ENCODE data around the gene NCS1.

NCS1 gene

DNA sequence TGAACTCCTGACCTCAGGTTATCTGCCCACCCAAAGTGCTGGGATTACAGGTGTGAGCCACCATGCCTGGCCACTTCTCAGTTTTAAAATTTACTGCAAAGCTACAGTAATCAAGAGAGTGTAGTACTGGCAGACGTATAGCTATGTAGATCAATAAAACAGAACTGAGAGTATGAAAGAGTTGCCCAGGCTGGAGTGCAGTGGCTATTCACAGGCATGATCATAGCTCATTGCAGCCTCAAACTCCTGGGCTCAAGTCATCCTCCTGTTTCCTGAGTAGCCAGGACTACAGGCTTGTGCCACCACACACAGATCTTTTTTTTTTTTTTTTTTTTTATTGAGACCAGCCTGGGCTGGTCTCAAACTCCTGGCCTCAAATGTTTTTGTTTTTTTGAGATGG, 26.5 kb upstream of the NCS1 start:
- FAIRE-seq, result no peak
- no peak for DNase-seq (ENCODE audit: insufficient read length, low spot score)

DNA sequence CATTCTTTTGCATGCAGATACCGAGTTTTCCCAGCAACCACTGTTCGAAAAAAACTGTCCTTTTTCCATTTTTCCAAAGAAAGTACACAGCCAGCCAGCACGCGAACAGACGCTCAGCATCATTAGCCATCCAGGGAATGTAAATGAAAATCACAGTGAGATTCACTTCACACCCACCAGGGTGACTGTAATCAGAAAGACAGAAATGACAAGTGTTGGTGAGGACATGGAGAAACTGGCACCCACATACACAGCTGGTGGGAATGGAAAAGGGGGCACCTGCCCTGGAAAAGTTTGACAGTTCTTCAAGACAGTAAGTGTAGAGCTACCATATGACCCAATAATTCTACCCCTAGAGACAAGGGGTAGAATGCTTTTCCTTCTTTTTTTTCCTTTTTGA, 25.0 kb upstream of the NCS1 start:
- FAIRE-seq (no peak), DNase-seq (ENCODE audit: insufficient read length, low spot score) (no peak)

DNA sequence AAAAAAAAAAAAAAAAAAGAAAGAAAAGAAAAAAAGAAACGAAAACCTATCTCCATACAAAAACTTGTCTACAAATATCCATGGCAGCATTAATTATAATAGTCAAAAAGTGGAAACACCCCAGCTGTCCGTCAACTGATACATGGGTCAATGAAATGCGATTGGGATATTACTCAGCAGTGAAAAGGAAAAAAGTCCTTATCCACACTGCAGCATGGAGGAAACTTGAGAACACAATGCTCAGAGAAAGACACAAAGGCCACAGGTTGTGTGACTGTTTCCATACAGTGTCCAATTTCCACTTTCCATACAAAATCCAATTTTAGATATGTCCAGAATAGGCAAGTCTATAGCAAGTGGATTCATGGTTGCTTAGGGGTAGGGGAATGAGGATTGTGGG, 24.3 kb upstream of the NCS1 start:
- no peak for FAIRE-seq
- no peak for DNase-seq (ENCODE audit: insufficient read length, low spot score)

DNA sequence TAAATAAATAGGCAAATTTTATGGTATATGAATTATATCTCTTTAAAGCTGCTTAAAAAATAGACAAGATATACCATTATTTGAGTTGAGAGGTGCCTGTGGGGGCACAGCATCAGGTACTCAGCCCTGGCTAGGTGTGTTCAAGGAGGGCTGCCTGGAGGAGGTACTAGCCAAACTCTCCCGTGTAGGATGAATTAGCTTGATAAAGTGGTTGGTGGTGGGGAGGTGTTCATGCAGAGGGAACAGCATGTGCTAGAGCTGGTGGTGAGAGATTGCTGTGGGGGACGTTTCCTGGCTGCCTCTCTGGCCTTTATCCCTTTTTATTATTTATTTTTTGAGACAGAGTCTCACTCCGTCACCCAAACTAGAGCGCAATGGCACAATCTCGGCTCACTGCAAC, 23.2 kb upstream of the NCS1 start:
- no peak for DNase-seq (ENCODE audit: insufficient read length, low spot score)
- no peak for FAIRE-seq

DNA sequence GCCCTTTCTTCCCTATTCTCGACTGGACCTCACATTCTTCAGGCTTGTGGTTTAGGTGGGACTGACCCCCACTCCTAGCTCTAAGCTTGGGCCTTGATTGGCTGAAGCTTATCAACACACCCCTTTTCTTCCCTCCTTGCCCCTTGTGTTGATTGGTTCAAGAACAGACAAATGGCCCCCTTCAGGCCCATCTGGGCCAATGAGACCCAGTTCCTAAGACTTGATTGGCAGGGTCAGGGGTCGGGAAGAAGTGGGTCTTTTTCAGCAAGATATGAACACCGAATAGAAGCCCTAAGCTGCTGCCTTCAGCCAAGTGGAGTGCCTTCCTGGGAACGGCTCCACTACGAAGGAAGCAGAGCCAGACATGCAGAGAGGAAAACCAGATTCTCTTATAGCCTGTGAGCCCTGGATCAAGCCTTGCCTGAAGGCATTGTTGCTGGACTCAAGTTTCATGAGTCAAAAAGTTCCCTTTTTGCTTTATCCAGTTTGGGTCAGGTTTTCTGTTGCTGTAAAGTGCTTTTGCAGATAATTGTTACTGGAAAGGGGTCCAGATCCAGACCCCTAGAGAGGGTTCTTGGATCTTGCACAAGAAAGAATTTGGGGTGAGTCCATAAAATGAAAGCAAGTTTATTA, 22.4 kb upstream of the NCS1 start:
- FAIRE-seq (no peak), DNase-seq (ENCODE audit: insufficient read length, low spot score) (no peak)

DNA sequence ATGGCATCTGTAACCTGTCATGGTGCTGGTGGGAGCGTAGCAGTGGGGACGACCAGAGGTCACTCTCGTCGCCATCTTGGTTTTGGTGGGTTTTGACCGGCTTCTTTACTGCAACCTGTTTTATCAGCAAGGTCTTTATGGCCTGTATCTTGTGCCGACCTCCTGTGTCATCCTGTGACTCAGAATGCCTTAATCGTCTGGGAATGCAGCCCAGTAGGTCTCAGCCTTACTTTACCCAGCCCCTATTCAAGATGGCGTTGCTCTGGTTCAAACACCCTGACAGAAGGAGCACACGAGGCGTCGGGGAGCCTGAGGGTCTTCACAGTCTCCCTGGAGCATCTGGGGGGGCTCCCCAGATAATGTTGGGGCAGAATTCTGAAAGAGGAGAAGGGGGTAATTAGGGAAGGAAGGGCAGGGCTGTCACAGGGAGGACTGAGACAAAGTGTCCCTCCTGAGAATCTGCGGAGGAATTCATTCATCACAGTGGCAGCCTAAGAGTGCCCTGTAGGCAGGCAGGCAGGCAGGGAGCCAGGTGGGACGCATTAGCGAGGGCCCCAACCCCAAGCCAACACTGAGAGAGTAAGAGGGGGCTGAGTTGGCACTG, 21.3 kb upstream of the NCS1 start:
- no peak for DNase-seq (ENCODE audit: insufficient read length, low spot score)
- no peak for FAIRE-seq

DNA sequence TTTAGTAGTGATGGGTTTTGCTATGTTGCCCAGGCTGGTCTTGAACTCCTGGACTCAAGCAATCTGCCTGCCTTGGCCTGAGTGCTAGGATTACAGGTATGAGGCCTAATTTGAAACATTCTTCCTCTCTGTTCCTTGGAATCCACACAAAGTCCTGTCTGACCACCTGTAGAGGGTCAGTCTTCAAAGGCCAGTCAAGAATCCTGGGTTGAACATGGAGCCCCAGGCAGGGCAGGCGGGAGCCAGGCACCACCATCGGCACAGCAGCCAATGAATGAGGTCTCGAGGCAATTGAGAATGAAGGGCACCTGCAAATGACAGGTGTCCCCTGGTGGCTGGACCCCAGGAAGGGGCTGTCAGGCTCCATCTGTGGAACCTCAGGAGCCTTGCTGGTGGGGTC, 17.4 kb upstream of the NCS1 start:
- no peak for DNase-seq (ENCODE audit: insufficient read length, low spot score)

DNA sequence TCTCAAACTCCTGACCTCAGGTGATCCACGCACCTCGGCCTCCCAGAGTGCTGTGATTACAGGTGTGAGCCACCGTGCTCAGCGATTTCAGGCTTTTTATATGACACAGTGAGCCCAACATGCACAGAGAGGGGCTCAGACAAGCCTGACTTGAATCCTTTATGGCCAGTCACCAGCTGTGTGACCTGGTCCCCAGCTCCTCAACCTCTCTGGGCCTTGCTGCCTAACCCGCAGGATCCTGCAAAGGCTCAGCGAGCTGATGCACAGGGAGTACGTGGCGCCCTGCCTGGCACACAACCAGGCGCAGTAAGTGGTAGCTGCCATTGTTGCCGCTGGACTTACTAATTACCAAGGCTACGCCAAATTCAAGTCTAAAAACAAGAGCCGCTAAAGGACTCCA, 16.6 kb upstream of the NCS1 start:
- no peak for FAIRE-seq
- DNase-seq (ENCODE audit: insufficient read length, low spot score), result no peak

More for the DNA sequence above, 17.4 kb upstream of the NCS1 start:
- no peak for FAIRE-seq

DNA sequence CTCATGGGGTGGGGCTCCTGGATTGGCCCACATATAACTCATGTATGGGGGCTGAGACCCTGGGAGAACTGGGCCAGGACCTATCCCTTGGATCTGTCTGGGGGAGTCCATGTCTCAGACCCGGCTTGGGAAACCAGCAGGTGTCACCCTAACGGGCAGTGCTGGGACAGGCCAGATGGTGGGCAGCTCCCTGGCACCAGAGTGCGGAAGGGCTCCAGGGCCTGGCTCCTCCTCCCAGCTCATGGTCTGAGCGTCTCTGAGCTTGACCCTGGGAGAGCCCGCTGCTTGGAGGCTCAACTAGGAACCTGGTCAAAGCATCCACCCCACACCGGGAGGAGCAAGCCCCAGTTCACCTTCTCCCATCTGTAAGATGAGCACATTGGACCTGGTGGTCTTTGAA, 15.5 kb upstream of the NCS1 start:
- FAIRE-seq, result no peak

DNA sequence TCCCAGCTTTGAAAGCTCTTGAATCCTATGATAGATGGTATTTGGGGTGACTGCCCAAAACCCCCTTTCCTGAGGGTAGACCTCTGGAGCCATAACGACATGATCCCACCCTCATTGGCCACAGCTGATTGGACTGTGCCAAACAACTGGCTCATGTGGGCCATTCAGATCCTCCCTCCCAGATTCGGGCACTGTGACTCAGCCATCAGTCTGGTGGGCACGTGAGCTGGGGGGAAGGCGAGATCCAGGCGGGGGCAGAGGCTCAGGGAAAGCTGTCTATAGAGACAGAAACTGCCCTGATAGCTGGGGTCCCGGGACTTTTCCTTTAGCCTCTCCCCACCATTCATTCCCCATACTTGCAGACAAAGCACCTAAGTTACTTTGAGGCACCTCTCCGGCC, 15.1 kb upstream of the NCS1 start:
- FAIRE-seq (no peak), DNase-seq (ENCODE audit: insufficient read length, low spot score) (no peak)

More for the DNA sequence above, 15.5 kb upstream of the NCS1 start:
- no peak for DNase-seq (ENCODE audit: insufficient read length, low spot score)

DNA sequence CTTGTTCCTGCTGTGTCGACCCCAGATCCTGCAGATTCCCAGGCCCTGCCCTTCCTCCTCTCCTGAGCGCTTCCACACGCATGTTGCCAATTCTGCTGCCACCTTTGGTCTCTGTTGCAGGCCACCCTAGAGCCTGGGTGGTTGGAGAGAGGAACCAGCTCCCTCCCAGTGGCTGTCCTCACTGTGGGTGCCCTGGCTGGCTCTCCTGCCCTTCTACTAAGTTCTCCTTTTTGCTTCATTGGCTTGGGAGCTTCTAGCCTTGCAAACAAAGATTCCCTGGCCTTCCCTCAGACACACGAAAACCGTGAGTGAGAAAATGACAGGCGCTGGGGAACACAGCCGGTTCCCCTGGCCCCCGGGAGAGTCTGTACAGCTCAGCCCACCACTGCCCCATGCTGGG, 14.2 kb upstream of the NCS1 start:
- DNase-seq (ENCODE audit: insufficient read length, low spot score) (no peak), FAIRE-seq (no peak)

DNA sequence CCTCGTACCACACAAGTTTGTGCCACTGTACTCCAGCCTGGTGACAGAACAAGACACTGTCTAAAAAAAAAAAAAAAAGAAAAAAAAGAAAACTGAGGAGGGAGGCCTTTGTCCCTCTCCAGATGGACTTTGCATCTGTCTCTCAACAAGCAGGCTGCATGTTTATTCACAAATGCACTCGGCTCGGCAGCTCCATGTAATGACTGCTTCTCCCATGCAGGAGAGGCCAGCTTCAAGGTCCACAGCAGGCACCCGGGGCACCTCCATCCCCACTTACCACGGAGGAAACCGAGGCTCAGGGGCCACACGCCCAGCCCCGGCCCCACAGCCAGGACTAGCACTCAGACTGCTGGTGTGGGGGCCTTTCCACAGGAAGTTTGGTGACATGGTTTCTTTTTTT, 13.1 kb upstream of the NCS1 start:
- FAIRE-seq (no peak), DNase-seq (ENCODE audit: insufficient read length, low spot score) (no peak)

DNA sequence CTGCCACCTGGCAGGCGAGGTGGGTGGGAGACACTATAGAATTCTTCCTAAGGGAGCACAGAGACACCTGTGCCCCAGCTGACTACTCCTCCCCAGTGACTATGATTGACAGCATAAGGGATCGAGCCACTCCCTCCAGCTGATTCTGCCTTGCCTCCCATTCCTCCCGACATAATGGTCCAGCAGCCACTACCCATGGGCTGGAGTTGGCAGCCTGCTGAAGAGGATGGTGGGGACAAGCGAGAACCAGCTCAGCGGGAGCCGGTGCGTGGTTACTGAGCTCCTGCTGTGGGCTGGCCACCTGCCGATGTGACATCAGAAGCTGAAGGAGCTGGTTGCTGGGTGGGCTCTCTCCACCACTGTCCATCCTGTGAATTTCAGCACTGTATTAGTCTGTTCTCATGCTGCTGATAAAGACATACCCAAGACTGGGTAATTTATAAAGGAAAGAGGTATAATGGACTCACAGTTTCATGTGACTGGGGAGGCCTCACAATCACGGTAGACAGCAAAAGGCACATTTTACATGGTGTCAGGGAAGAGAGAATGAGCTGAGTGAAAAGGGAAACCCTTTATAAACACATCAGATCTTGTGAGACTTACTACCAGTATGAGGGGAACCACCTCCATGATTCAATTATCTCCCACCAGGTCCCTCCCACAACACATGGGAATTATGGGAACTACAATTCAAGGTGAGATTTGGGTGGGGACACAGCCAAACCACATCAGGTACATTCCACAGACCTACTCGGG, 12.1 kb upstream of the NCS1 start:
- FAIRE-seq (no peak), DNase-seq (ENCODE audit: insufficient read length, low spot score) (no peak)

DNA sequence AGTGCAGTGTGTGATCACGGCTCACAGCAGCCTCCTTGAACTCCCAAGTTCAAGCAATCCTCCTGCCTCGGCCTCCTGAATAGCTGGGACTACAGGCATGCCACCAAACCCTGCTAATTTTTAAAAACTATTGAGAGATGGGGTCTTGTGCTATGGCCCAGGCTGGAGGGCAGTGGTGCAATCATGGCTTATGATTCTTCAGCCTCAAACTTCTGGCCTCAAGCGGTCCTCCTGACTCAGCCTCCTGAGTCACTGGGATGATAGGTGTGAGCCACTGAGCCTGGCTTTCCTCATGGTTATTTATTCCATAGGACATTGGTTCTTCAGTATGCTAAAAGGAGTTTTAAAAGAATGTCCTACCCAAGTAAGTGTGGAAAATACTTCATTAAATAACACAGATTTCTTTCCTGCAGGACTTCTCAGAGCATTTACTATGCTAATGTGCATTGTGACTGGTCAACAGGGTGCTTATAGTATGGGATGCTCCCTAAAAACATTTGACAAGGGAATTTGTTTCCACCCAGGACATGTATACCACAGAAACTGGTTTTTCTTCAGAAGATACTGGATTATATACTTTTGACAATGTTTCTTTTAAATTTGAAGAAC, 11.2 kb upstream of the NCS1 start:
- DNase-seq (ENCODE audit: insufficient read length, low spot score), result no peak
- no peak for FAIRE-seq

DNA sequence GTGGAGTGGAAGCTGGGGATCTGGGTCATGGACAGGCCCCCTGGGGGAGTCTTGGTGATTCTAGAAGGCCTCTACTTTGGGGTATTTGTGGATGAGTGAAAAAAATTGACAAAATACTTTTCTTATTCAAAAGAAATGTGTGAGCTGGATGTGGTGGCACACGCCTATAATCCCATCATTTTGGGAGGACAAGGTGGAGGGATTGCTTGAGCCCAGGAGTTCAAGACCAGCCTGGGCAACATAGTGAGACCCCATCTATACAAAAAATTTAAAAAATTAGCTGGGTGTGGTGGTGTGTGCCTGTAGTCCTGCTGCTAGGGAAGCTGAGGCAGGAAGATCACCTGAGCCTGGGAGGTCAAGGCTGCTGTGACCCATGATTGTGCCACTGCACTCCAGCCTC, 6.6 kb upstream of the NCS1 start:
- DNase-seq (ENCODE audit: insufficient read length, low spot score) (no peak), FAIRE-seq (no peak)

DNA sequence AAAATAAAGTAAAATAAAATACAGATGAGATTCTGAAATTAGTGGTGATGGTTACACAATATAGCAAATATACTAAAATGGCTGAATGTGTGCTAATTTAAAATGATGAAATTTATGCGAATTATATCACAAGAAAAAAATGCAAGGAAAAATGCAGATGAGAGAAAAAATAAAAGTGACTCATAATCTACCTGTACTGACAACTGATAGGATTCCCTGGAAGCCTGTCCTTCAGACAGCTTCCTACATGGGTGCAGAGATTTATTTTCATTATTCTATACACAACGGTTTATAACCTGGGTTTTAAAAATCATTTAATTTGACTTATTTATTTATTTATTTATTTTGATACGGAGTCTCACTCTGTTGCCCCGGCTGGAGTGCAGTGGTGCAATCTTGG, 5.8 kb upstream of the NCS1 start:
- FAIRE-seq (no peak), DNase-seq (ENCODE audit: insufficient read length, low spot score) (no peak)

DNA sequence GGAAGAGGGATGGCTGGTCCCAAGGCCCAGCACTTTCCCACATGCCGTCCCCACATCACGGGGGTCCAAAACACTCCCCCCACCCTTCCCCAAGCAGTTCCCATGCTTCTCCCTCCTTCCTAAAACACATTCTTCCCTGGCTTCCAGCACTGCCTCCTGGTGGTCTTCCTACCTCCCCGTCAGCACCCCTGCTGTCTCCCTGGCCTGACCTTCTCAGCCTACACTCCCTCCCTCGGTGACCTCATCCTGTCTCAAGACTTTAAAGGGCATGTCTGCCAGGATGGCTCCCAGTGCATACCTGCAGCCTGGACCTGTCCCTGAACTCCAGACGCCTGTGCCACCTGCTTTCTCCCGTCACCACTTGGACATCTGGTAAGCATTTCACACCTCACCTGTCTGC, 4.3 kb upstream of the NCS1 start:
- DNase-seq (ENCODE audit: insufficient read length, low spot score) (no peak), FAIRE-seq (no peak)

DNA sequence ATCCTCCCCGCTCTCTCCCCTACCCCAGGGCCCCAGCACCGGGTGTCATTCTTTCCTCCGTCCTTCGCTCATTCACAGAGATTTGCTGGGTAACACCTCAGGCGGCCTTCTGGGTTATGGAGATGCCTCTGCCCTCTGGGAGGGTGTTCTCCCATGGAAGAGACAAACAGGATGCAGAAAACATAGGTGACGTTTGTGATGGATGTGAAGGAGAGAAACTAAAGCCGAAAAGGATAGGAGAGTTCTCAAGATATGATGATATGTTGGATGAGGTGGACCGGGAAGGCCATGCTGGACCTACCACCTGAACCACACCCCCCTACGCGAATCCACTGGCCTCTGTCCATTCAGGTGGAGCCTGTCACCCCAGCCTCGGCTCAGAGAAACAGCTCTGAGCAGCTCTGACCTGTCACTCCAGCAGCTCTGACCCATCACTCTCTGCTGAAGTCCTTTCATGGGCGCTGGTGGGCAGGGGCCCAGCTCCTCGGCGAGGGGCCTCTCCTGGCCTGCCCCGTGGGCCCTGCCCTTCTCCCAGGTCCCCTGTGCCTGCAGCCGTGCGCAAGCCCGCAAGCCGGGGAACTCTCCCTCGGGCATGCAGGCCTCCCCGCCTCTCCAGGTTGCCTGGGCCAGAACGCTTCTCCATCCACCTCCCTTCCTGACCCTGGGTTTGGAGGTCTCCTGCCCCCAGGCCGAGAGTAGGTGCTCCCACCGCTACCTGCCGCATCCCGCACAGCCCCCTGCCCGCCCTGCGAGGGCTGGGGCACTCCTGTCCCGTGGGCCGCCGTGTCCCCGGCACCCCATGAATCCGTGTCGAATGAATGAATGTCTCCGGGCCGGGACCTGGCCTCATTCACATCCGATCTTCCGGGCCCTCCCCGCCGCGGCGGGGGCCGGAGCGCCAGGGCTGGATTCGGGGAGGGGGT, 717 bp upstream of the NCS1 start:
- FAIRE-seq, result no peak
- DNase-seq (ENCODE audit: insufficient read length, low spot score), result no peak

DNA sequence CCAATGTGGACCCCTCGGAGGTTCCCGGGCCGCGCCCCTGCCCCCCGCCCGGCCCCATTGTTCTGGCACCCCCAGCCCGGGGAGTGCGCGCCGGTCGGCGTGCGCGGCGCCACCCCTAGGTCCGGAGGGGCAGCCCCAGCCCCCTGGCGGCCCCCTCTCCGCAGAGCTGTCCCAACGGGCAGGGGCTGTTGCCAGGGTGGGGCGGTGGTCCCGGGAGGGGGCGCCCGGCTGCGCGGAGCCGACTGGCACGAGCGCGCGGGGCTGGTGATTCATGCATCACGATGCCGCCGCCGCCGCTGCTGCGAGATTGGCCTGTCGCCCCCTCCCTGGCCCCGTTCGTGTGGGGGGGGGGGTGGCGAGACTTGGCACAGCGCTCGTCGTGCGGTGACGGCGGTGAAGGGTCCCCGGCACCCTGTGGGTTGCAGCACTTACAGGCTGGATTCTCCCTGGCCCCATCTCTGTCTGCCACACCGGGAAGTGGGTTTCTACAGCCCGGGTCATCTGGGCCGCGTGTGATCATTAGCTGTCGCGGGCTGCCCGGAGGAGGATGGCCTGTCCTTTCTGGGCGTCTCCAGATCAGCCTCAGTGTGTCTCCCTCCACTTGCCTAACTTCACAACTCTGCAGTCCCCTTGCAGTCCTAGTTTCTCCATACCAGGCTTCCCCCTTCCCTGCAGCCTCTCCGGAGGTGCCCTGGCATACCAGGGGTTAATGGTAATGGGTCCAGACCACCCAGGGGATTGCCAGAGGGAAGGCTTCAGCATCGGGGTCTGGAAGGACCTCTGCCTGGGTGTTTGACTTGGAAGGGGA, 858 bp downstream of the NCS1 start:
- DNase-seq (ENCODE audit: insufficient read length, low spot score) (no peak), FAIRE-seq (peak; percentile 9)

DNA sequence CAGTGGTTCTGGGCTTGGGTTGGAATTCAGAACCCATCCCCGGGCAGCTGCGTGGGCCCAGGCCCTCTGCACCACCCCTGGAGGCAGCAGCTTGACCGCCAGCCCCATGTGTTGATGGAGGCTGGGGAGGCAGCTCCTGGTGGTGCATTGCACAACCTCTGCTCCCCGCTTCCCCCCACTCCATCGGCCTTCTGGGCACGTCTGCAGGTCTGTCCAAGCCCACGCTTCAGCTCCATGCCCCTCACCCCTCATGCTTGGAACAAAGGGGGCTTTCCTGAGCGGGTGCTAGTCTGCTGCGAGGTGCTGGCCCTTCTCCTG, 1.4 kb downstream of the NCS1 start:
- FAIRE-seq (no peak), DNase-seq (ENCODE audit: insufficient read length, low spot score) (no peak)

Data from HTR-8/SVneo (cell line).